ENCODE measurements around the gene ATXN7. TPM values are rescaled to one million over a fixed set of nuclear protein-coding genes. Genes with fewer than 3 reads are reported as not detected.

The ATXN7 gene
- total and polyA plus RNA-seq, 2 of the 13 experiments (the other 11 are each of a cell fraction or from before 2014, with no cell fraction given) = 13.8 to 20.0 TPM

DNA sequence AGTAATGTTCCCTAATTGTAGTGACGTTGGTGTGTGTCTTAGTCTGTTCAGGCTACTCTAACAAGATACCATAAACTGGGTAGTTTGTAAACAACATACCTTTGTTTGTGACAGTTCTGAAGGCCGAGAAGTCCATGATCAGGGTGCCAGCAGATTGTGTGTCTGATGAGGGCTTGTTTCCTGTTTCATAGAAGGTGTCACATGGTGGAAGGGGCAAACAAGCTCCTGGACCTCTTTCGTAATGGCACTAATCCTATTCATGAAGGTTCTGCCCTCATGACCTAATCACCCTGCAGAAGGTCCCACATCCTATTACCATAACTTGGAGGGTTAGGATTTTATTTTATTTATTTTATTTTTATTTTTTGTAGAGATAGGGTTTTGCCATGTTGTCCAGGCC lies 11.1 kb downstream of the ATXN7 start (continued):
- TF ChIP-seq ARID5B (CRISPR knock-in tag; IDR thresholded peaks at IDR 0.05) = peak; percentile 47; the same call in 1 of the 2 replicates
- peak; percentile 50; the same call in 1 of the 2 replicates for TF ChIP-seq SAP130 (CRISPR knock-in tag; IDR thresholded peaks at IDR 0.05; ENCODE audit: low read depth)
- TF ChIP-seq FOXA1 (IDR thresholded peaks at IDR 0.05) = no peak
- TF ChIP-seq FOXA1 (CRISPR knock-in tag; IDR thresholded peaks at IDR 0.05) = peak; percentile 24; the same call in 1 of the 2 replicates
- TF ChIP-seq, protein P1, sequence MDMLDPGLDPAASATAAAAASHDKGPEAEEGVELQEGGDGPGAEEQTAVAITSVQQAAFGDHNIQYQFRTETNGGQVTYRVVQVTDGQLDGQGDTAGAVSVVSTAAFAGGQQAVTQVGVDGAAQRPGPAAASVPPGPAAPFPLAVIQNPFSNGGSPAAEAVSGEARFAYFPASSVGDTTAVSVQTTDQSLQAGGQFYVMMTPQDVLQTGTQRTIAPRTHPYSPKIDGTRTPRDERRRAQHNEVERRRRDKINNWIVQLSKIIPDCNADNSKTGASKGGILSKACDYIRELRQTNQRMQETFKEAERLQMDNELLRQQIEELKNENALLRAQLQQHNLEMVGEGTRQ (IDR thresholded peaks at IDR 0.05; ENCODE audit: low read depth, low read length) = peak; percentile 49; the same call in 1 of the 2 replicates
- TF ChIP-seq, protein P1 (CRISPR knock-in tag; IDR thresholded peaks at IDR 0.05; ENCODE audit: borderline replicate concordance) = peak; percentile 54; the same call in 1 of the 2 replicates
- no peak for TF ChIP-seq SOX6 (IDR thresholded peaks at IDR 0.05)
- TF ChIP-seq SOX6 (CRISPR knock-in tag; IDR thresholded peaks at IDR 0.05) = peak; percentile 27; the same call in 1 of the 2 replicates
- TF ChIP-seq CEBPB (IDR thresholded peaks at IDR 0.05; ENCODE audit: borderline replicate concordance, low read depth, low read length) = peak; percentile 64; the same call in 1 of the 2 replicates
- TF ChIP-seq MIXL1 (CRISPR knock-in tag; IDR thresholded peaks at IDR 0.05) = 0 out of 2 replicates have a peak, but pooled peaks have one; percentile 14
- TF ChIP-seq BATF2 (CRISPR knock-in tag; IDR thresholded peaks at IDR 0.05) = no peak
- TF ChIP-seq ZBTB37 (CRISPR knock-in tag; IDR thresholded peaks at IDR 0.05) = no peak
- 0 out of 2 replicates have a peak, but pooled peaks have one; percentile 17 for TF ChIP-seq MED1 (CRISPR knock-in tag; IDR thresholded peaks at IDR 0.05)
- TF ChIP-seq TAF1 (CRISPR knock-in tag; IDR thresholded peaks at IDR 0.05) = no peak
- TF ChIP-seq SMARCC2 (IDR thresholded peaks at IDR 0.05) = no peak
- no peak for TF ChIP-seq PBX3 (CRISPR knock-in tag; IDR thresholded peaks at IDR 0.05; ENCODE audit: borderline replicate concordance)
- TF ChIP-seq ZNF263 (CRISPR knock-in tag; IDR thresholded peaks at IDR 0.05) = no peak
- no peak for TF ChIP-seq SOX13 (IDR thresholded peaks at IDR 0.05)
- TF ChIP-seq SOX13 (CRISPR knock-in tag; conservative IDR thresholded peaks at IDR 0.05 in 1 of 2, IDR thresholded peaks at IDR 0.05 in 1 of 2) = peak in 1 of 2 experiments; percentile 12; a peak in 1 of 4 replicates
- peak; percentile 71; the same call in 1 of the 2 replicates for TF ChIP-seq FOXP4 (CRISPR knock-in tag; IDR thresholded peaks at IDR 0.05)

Measured in HepG2 (cell line).